T follicular helper cell (primary cell): ENCODE data around the gene ABCA1.
"Not testable (repeated sequence)": the region's sequence is repeated elsewhere in the genome, so short reads cannot be mapped to it uniquely, and the experiment has no call there.

Experiments
- DNase-seq: peaks from one replicate; pipeline ENCODE4 v3.0.0-alpha.2; 2020; ENCODE audit warnings: low read depth

ABCA1 gene

GRCh38 chr9:104798209-104798995, 129.6 kb downstream of the ABCA1 start:
- no peak for DNase-seq

- no peak for DNase-seq
Measured at GRCh38 chr9:104795857-104796256, 132.1 kb downstream of the ABCA1 start.

- no peak for DNase-seq
Measured at GRCh38 chr9:104795082-104795481, 132.9 kb downstream of the ABCA1 start.

GRCh38 chr9:104794070-104794469, 133.9 kb downstream of the ABCA1 start:
- DNase-seq, result no peak

DNA sequence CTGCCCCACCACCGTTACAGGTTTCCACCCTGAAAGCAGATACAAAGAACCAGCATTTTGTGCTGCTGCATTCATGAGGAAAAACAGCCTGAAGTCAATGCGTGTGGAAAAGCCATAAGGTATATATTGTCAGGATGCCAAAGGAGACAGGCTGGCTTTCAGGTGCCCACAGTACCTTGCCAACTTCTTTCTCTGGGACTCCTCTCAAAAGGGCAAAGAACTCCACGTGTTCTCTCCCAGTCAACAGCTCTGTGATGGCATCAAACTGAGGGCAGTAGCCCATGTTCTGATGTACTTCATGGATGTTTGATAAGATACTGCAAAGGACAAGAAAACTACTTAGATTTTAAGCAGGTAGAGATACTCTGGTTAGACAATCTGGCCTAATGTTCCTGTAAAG, 139.7 kb downstream of the ABCA1 start:
- DNase-seq, result no peak

DNA sequence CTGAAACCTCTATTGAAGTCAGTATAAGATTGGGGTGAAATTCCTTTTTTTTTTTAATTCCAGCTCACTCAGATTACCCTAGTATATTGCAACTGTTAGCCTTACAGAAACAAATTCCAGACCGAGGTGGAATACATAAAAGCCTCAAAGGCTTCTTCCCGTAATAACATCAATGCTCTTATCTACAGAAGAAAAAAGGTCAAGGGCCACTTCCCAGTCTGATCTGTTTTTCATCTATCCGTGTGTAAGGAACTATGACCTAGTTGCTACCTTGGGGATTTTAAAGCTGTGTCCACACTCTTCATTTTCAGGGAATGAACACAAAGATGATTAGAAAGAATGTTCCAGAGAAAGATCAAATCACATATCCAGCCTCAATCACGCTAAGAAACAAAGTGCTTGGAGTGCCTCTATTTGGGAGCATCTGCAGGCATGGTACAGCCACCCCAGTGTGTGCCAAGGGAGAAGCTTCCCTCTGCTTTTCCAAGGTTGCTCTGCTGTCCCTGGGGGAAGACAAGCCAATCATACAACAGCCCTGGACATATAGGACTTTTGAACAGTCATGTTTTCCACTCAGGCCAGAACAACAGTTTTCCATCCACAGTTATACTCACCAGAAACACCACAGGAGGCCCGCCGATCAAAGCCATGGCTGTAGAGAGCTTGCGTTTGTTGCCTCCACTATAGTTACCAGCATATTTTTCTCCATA, 140.5 kb downstream of the ABCA1 start:
- no peak for DNase-seq

GRCh38 chr9:104786293-104786692, 141.7 kb downstream of the ABCA1 start:
- no peak for DNase-seq

DNA sequence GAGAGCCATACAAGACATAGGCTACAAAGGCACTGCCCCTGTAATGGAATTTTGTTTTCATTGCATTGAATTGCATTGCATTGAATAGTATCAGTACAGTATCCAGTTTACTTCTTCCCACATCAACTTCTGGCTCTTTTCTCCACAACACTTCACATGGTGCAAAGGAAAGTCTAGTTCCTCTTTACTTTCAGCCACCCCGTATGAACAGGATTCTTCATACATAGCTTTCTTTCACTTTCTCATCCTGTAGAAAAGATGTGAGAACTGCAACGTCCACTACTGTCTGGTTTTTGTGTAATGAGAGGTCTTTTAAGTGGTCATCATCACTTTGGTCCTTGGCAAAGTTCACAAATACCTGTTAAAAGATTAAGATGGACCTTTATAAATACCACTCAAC, 143.9 kb downstream of the ABCA1 start:
- no peak for DNase-seq

DNA sequence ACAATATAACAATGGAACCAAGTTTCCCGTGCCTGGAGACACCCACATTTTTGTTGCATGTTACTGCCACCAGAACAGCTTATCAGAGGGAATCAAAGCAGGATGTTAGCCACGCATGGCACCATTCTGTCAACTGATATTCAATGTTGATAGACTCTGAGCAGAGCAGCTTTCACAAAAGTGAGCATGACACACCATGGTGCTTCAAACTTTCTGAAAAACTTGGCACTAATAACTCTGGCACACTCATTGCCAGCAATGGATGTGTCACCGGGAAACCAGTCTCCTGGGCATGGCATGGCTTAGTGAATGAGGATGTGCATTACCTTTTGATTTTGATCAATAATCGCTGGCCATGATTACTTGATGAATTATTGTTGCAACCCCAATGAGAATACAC, 144.4 kb downstream of the ABCA1 start:
- DNase-seq, result no peak

- DNase-seq, result no peak
Measured at GRCh38 chr9:104780796-104781395, 147.1 kb downstream of the ABCA1 start.

DNA sequence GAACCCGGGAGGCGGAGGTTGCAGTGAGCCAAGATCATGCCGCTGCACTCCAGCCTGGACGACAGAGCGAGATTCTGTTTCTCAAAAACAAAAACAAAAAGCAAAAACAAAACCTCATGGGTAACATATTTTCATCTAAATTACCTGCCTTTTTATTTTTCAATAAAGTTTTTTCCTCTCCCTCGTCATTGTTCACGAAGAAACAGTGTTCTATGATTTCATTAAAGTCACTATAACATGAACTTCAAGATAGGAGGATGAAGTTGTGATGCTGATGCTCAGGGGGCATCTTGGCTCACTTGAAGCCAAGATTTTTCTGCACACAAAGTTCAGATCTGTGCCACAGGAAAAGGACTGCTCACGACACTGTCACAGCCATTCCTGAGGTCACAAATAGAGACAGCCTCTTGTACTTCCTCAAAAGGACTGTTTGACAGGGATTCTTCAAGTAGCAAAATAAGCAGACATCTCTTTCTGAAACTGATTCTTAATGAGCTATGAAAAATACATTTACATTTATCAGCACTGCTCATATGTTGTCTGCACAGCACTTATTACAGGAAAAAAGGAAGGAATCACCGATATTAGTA, 147.9 kb downstream of the ABCA1 start:
- DNase-seq, result no peak

- DNase-seq, result no peak
Measured at GRCh38 chr9:104779334-104779733, 148.6 kb downstream of the ABCA1 start.

DNA sequence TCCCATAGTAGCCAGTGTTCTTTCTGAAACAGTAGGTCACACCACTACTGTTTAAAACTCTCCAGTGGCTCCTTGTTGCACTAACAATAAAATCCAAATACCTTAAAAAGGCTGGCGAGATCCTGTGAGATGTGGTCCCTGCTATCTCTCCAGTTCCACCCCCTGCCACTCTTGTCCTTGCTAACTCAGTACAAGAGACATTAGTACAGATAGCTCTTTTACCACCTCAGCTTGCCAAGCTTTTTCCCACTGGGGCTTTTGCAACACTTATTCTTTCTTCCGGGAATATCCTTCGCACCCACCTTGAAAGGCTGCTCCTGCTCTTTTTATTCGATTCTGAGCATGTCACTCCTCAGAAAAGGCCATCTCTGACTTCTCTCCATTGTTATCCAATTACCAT, 149.2 kb downstream of the ABCA1 start:
- no peak for DNase-seq

GRCh38 chr9:104776797-104777196, 151.2 kb downstream of the ABCA1 start:
- no peak for DNase-seq

GRCh38 chr9:104775976-104776375, 152.0 kb downstream of the ABCA1 start:
- no peak for DNase-seq

DNA sequence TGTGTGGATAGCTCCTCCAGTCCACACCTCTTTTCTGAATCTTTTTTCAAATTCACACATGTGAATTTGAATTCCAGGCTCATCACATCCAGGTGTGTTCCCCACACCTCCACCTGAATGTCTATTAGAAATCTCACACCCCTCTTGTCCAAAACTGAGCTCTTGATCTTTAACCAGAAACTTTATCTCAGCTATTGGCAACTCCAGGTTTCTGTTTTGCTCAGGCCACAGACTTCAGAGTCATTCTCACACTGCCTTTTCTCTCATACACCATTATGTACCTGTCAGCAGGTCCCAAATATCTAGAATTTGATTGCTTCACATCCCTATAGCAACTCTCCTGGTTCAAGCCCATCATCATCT, 152.4 kb downstream of the ABCA1 start:
- no peak for DNase-seq

- DNase-seq, result no peak
Measured at GRCh38 chr9:104774831-104775573, 153.0 kb downstream of the ABCA1 start.

DNA sequence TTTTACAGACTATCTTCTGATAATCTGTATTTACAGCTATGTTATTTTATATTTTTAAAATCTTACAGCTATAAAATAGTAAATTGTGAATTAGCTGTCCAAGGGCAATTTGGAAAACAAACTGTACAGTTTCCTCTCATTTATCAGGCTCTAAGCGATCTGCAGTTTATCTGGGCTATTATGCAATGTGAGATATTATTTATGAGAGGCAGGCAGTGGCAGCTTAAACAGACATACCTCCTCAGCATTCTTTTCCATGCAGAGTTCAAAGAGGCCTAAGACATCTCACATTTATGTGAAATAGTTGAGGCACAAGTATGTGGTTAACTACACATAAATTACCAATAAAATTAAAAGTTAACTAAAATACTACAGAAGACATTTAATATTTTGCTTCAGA, 153.8 kb downstream of the ABCA1 start:
- DNase-seq, result no peak

- DNase-seq, result no peak
Measured at GRCh38 chr9:104772714-104773510, 155.0 kb downstream of the ABCA1 start.

GRCh38 chr9:104769655-104770054, 158.3 kb downstream of the ABCA1 start:
- no peak for DNase-seq

GRCh38 chr9:104769029-104769428, 158.9 kb downstream of the ABCA1 start:
- not testable (repeated sequence) for DNase-seq
